GM12878 (cell line): ENCODE data around the gene LOXL3. TPM values are rescaled to one million over a fixed set of nuclear protein-coding genes. Genes with fewer than 3 reads are reported as not detected.
A peak's percentile ranks its signal among the peaks of the same experiment; 100 is the strongest.

ENCODE experiments used
- ATAC-seq: fragments of 200-7000 bp; cut with Tn5 transposase; 3 replicates; pipeline ENCODE4 v1.9.1; 2020; ENCODE audit warnings: mild to moderate bottlenecking, moderate library complexity
- BruUV-seq: library from RNA; stranded (reverse); fragments of 400-500 nt; replicated peaks from 2 replicates; lab custom pipeline; 2021; lab: Mats Ljungman, UMichigan
- CTCF ChIA-PET: fragments of 300-600 bp; sonication (Branson Sonifier 250); formaldehyde crosslinking; extraction: SDS; loops from one replicate; lab custom pipeline; 2021; ENCODE audit warnings: inconsistent platforms; lab: Yijun Ruan, JAX
- POLR2A ChIA-PET: fragments of 350-600 bp; formaldehyde crosslinking; extraction: SDS; loops from one replicate; lab custom pipeline; 2021; ENCODE audit warnings: inconsistent platforms; lab: Charles Lee
- RAD21 ChIA-PET: fragments of 300-600 bp; sonication (Branson Sonifier 250); formaldehyde crosslinking; loops from one replicate; lab custom pipeline; 2023; ENCODE audit warnings: antibody characterized with exemption; ENCODE audit not compliant: unreplicated experiment; lab: Charles Lee
- SMC1A ChIA-PET: fragments of 300-600 bp; sonication (Branson Sonifier 250); formaldehyde crosslinking; loops from one replicate; lab custom pipeline; 2023; ENCODE audit not compliant: unreplicated experiment, uncharacterized antibody; lab: Charles Lee
- DNase-seq: peaks from one replicate; pipeline ENCODE4 v3.0.0-alpha.2; 2011; ENCODE audit warnings: low read depth, low spot score
- FAIRE-seq: peaks from 3 replicates; lab custom pipeline; 2011; peaks lifted over from hg19 to GRCh38; lab: Jason Lieb, UNC
- H2AFZ ChIP-seq: 2 replicates; pipeline ENCODE4 v1.6.0; 2011; ENCODE audit warnings: low read depth, low read length, control low read depth; ENCODE audit not compliant: control insufficient read depth
- H3K27ac ChIP-seq: 2 replicates; pipeline ENCODE4 v1.5.1; 2011; ENCODE audit warnings: control low read depth; ENCODE audit not compliant: control insufficient read depth, insufficient read depth
- H3K27me3 ChIP-seq, 2 experiments: replicated peaks in 1 of 2; 2 replicates each; pipeline versions ENCODE4 v1.6.0 to v1.6.1; 2011; ENCODE audit warnings: low read length in 1 of 2; ENCODE audit not compliant: control insufficient read depth in 2 of 2, insufficient read depth in 2 of 2
- H3K36me3 ChIP-seq, 2 experiments: 2 replicates each; pipeline ENCODE4 v1.5.1; 2011; ENCODE audit warnings: low read length in 1 of 2; ENCODE audit not compliant: control insufficient read depth in 2 of 2, insufficient read depth in 2 of 2
- H3K4me1 ChIP-seq: 2 replicates; pipeline ENCODE4 v1.6.1; 2011; ENCODE audit warnings: mild to moderate bottlenecking, low read length, moderate library complexity, mixed read lengths; ENCODE audit not compliant: control insufficient read depth, insufficient read depth
- H3K4me2 ChIP-seq: 2 replicates; pipeline ENCODE4 v1.6.0; 2011; ENCODE audit warnings: control low read depth; ENCODE audit not compliant: control insufficient read depth, insufficient read depth
- H3K4me3 ChIP-seq: fragments of 200-600 bp; sonication (generic); 2 replicates; pipeline ENCODE4 v1.5.1; 2016
- H3K79me2 ChIP-seq: 2 replicates; pipeline ENCODE4 v1.6.0; 2011; ENCODE audit warnings: low read length; ENCODE audit not compliant: control insufficient read depth, insufficient read depth
- H3K9ac ChIP-seq: 2 replicates; pipeline ENCODE4 v1.8.0; 2011; ENCODE audit warnings: low read length, control low read depth, mixed read lengths; ENCODE audit not compliant: control insufficient read depth, insufficient read depth
- H3K9me3 ChIP-seq: replicated peaks from 3 replicates; pipeline ENCODE4 v1.5.1; 2011; ENCODE audit warnings: mild to moderate bottlenecking, low read length; ENCODE audit not compliant: control insufficient read depth, insufficient read depth
- H4K20me1 ChIP-seq: 2 replicates; pipeline ENCODE4 v1.6.0; 2011; ENCODE audit not compliant: control insufficient read depth, insufficient read depth
- ATF7 ChIP-seq: fragments of 450-650 bp; IDR thresholded peaks from 2 replicates; pipeline ENCODE4 v1.6.1; 2016; ENCODE audit warnings: low read depth, mild to moderate bottlenecking
- CTCF ChIP-seq, 3 experiments: IDR thresholded peaks in 2 of 3; conservative IDR thresholded peaks in 1 of 3; 2 replicates each; pipeline ENCODE4 v1.5.1; 2011; ENCODE audit warnings: low read depth in 3 of 3, low read length in 3 of 3, mild to moderate bottlenecking in 3 of 3, control low read depth in 2 of 3, moderate library complexity in 2 of 3, inconsistent platforms in 1 of 3, mixed read lengths in 1 of 3; ENCODE audit not compliant: control insufficient read depth in 2 of 3, insufficient read depth in 1 of 3; ENCODE audit errors: extremely low read depth in 1 of 3
- E2F8 ChIP-seq: fragments of 450-650 bp; IDR thresholded peaks from 2 replicates; pipeline ENCODE4 v1.6.1; 2018; ENCODE audit warnings: mild to moderate bottlenecking, low read depth, moderate library complexity; ENCODE audit not compliant: partially characterized antibody
- EP300 ChIP-seq, 2 experiments: fragments of 150-350 bp in 1 of 2; IDR thresholded peaks; 2 replicates each; pipeline ENCODE4 v1.6.1; 2011 to 2012; ENCODE audit warnings: low read depth in 2 of 2, low read length in 2 of 2, borderline replicate concordance in 1 of 2, improper control_type of control experiment in 1 of 2, inconsistent platforms in 1 of 2; ENCODE audit not compliant: control insufficient read depth in 1 of 2
- HSF1 ChIP-seq: fragments of 150-350 bp; IDR thresholded peaks from 2 replicates; pipeline ENCODE4 v1.6.1; 2014; ENCODE audit warnings: mild to moderate bottlenecking, low read depth, low read length
- NFYB ChIP-seq: IDR thresholded peaks from 2 replicates; pipeline ENCODE4 v1.6.1; 2011; ENCODE audit warnings: low read depth, mild to moderate bottlenecking, low read length, improper control_type of control experiment, moderate library complexity; ENCODE audit not compliant: insufficient read depth
- RAD21 ChIP-seq: IDR thresholded peaks from 2 replicates; pipeline ENCODE4 v1.6.1; 2011; ENCODE audit warnings: mild to moderate bottlenecking, low read depth, low read length, moderate library complexity; ENCODE audit not compliant: insufficient read depth
- SMARCA5 ChIP-seq: fragments of 450-650 bp; IDR thresholded peaks from 2 replicates; pipeline ENCODE4 v1.6.1; 2017; ENCODE audit warnings: mild to moderate bottlenecking
- SMC3 ChIP-seq: IDR thresholded peaks from 2 replicates; pipeline ENCODE4 v1.6.1; 2011; ENCODE audit warnings: low read length, improper control_type of control experiment, borderline replicate concordance
- SPI1 ChIP-seq: IDR thresholded peaks from 2 replicates; pipeline ENCODE4 v1.6.1; 2011; ENCODE audit warnings: low read depth, mild to moderate bottlenecking, low read length, moderate library complexity, borderline replicate concordance; ENCODE audit not compliant: insufficient read depth
- STAT1 ChIP-seq: fragments of 450-650 bp; conservative IDR thresholded peaks from 2 replicates; pipeline ENCODE4 v1.6.1; 2014; ENCODE audit warnings: antibody characterized with exemption, mild to moderate bottlenecking
- YY1 ChIP-seq: IDR thresholded peaks from 2 replicates; pipeline ENCODE4 v1.6.1; 2011; ENCODE audit warnings: low read depth, mild to moderate bottlenecking, low read length
- ZBED1 ChIP-seq: IDR thresholded peaks from 2 replicates; pipeline ENCODE4 v1.6.1; 2016; ENCODE audit warnings: borderline replicate concordance
- ZZZ3 ChIP-seq: IDR thresholded peaks from 2 replicates; pipeline ENCODE4 v1.6.1; 2011; ENCODE audit warnings: low read depth; ENCODE audit not compliant: control insufficient read depth, insufficient read length
- WGBS: methylation state at CpG from one replicate; pipeline ENCODE4 v1.1.6; 2016; ENCODE audit warnings: low lambda C conversion rate; ENCODE audit not compliant: insufficient replicate concordance, insufficient coverage; ENCODE audit errors: missing lambda C conversion rate; 5-methylcytosine and 5-hydroxymethylcytosine counted together
- in situ Hi-C: fragments of 300-500 bp; cut with MboI; formaldehyde crosslinking; loops from 9 replicates; pipeline ENCODE4 v1.14.3; 2018; ENCODE audit warnings: mixed read lengths
- intact Hi-C: fragments of 100-400 bp; cut with micrococcal nuclease; formaldehyde crosslinking; loops from one replicate; pipeline ENCODE4 v1.14.2; 2022; ENCODE audit not compliant: unreplicated experiment
- polyA plus RNA-seq, 11 experiments: library from polyadenylated mRNA; depleted of rRNA in 4 of 11; unstranded in 6 of 11; stranded (reverse) in 5 of 11; fragments of >200 nt; fragmentation: Nextera tagmentation in 4 of 11; fragmentation: Illumina TruSeq in 1 of 11; extraction: Ambion mirVana in 4 of 11; extraction: Trizol in 1 of 11; gene quantifications; 1 replicate in 1 of 11; 2 replicates in 10 of 11; pipeline versions ENCODE4 v1.2.1 to v1.2.3, GENCODE V29; 2011 to 2016; ENCODE audit warnings: inconsistent platforms in 2 of 11, missing spikeins in 2 of 11, low read depth in 1 of 11
- total RNA-seq, 4 experiments: library from RNA; depleted of rRNA in 3 of 4; stranded (reverse); fragments of >200 nt in 3 of 4; fragmentation: Illumina TruSeq in 1 of 4; extraction: Trizol in 1 of 4; gene quantifications; 2 replicates each; pipeline versions ENCODE4 v1.2.1 to v1.2.3, GENCODE V29; 2013 to 2021

The LOXL3 gene
- total and polyA plus RNA-seq, 10 of the 15 experiments (the other 5 are each of a cell fraction or from before 2014, with no cell fraction given) = 6.2 to 40.9 (median 23.3) TPM

GRCh38 chr2:74588664-74589063 is 34.9 kb upstream of the LOXL3 start (continued):
- TF ChIP-seq STAT1 = no peak
- TF ChIP-seq HSF1 = no peak
- TF ChIP-seq SPI1 = no peak

- no peaks in the 10 kb centered on the region for H3K27me3 ChIP-seq
- no peaks in the 10 kb centered on the region for H4K20me1 ChIP-seq
- ChIA-PET RAD21 (interaction anchor here (0.7 to 11.0 kb wide), 23 partner anchors 12 to 338 kb away, joined by 3 to 158 read pairs (median 7); partner anchors contain the start of genes AUP1, CCDC142, DOK1 and DQX1), SMC1A (interaction anchor here (0.6 to 11.0 kb wide), 31 partner anchors 12 to 543 kb away, joined by 3 to 371 read pairs (median 6); partner anchors contain the start of genes AUP1, CCDC142, DQX1 and HTRA2), CTCF (interaction anchor here (0.6 to 12.8 kb wide), 40 partner anchors 12 to 766 kb away, joined by 3 to 281 read pairs (median 6); partner anchors contain the start of genes AUP1, C2orf81, CCDC142 and DOK1), POLR2A (interaction anchor here (0.7 to 25.0 kb wide), 12 partner anchors 15 to 129 kb away, joined by 3 to 441 read pairs (median 6); partner anchors contain the start of genes AUP1, CCDC142, DOK1 and HTRA2)
- no peak overlapping the region for H3K9ac ChIP-seq
- peak overlapping the region; percentile 53 for H2AFZ ChIP-seq
- WGBS = 19% methylated on average over 6 of the region's 6 CpGs
- H3K36me3 ChIP-seq = no peaks in the 10 kb centered on the region
- H3K9me3 ChIP-seq = no peaks in the 10 kb centered on the region
- H3K4me3 ChIP-seq = no peak overlapping the region
- DNase-seq (no peak), FAIRE-seq (peak; percentile 94), ATAC-seq (peak; percentile 86)
- H3K79me2 ChIP-seq = no peaks in the 10 kb centered on the region
- BruUV-seq = no TSS peak
- no peak overlapping the region for H3K27ac ChIP-seq
- in situ Hi-C loops = loop anchor here (10.0 kb wide), 1 partner anchor 103 kb away; the partner anchor contains the start of genes CCDC142 and TTC31
- peaks cover 29% of the 10 kb centered on the region for H3K4me1 ChIP-seq
- intact Hi-C loops = loop anchor here (1.0 to 10.0 kb wide), 5 partner anchors 58 to 253 kb away; partner anchors contain the start of genes AUP1, HTRA2, PCGF1 and TTC31
- H3K4me2 ChIP-seq = no peak overlapping the region
- 0 out of 2 replicates have a peak, but pooled peaks have one; percentile 39 for TF ChIP-seq ATF7
- peak; percentile 75; the same call in 1 of the 2 replicates for TF ChIP-seq SMARCA5
- TF ChIP-seq NFYB = no peak
- TF ChIP-seq YY1 = peak; percentile 71
- peak; percentile 90 for TF ChIP-seq SMC3
- no peak for TF ChIP-seq EP300 (IDR thresholded peaks at IDR 0.05; ENCODE audit: borderline replicate concordance in 1 of 2, control insufficient read depth in 1 of 2, low read depth in 2 of 2, low read length in 2 of 2)
- TF ChIP-seq CTCF (IDR thresholded peaks at IDR 0.05 in 2 of 3, conservative IDR thresholded peaks at IDR 0.05 in 1 of 3; ENCODE audit: control insufficient read depth in 2 of 3, extremely low read depth in 1 of 3, insufficient read depth in 1 of 3, low read depth in 3 of 3, low read length in 3 of 3) = peak; percentile 68 to 90 (median 86); a peak in 5 of 6 replicates
- TF ChIP-seq ZZZ3 = no peak
- peak; percentile 96 for TF ChIP-seq RAD21
- TF ChIP-seq E2F8 = peak; percentile 37
- no peak for TF ChIP-seq ZBED1
Measured at GRCh38 chr2:74587664-74588277, 34.0 kb upstream of the LOXL3 start.
